ENCODE data around the gene ASB2.

Gene ASB2

GRCh38 chr14:93945070-93945399 is 31.3 kb downstream of the ASB2 start:
- FAIRE-seq = no peak

GRCh38 chr14:93944348-93945069 is 31.9 kb downstream of the ASB2 start:
- no peak for FAIRE-seq

- no peak for FAIRE-seq
These were observed 32.4 kb downstream of the ASB2 start for GRCh38 chr14:93943930-93944329.

DNA sequence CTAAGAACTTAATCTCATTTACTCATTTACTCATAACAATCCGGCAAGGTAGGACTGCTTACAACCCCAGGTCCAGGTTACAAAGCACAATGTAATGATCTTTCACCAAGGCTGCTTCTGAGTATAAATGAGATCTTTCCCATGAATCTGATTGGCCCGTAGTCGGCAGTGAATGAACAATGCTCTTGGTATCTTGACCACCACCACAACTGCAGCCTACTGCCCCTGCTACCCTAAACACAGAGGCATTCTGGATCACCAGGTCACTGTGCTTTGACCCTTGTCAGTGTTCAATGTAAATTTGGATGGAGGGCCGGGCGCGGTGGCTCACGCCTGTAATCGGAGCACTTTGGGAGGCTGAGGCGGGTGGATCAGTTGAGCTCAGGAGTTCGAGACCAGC is 33.3 kb downstream of the ASB2 start:
- FAIRE-seq = no peak

DNA sequence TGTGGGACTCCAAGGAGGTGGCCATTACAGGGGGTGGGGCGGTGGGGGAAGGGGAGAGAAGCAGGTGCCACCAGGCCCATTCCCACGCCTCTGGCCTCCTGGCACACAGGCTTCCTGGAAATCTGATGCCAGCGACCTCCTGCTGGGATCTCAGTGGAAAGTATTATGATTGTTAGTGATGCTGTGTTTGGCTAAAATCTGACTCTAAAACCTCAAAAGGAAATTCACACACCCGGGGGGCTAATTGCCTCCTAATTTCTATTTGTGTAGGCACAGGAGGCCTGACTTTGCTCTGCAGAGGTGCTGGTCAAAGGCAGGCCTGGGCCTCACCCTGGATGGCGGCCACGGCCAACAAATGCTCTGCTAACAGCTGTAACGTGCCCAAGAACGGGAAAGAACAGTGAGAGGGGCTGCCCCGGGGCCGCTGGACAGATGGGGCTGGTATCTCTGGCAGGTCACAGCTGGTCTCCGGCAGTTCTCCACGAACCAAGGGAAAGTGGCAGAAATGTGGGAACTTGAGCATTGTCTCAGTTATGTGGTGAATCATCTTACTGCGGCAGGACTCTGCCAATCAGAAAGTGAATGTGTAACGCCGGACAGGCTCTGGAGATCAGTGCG is 35.0 kb downstream of the ASB2 start:
- no peak for FAIRE-seq

DNA sequence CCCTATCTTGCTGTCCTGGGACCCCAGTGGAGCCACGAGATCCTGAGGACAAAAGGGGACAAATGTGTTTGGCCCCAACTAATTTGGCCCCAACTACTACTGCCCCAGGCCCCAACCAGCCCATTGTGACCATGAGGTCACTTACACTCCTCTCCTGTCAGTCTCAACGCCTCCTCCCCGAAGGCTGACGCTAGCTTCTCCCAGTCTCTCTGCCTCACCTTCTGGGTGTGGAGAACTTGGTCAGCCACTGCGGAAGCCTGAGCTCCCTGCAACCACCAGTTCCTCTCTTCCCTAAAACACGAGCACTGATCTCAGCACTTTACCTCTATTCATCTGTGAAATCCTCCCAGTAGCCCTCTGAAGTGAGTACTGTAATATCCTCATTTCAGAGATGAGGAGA is 35.9 kb downstream of the ASB2 start:
- no peak for FAIRE-seq

- FAIRE-seq = no peak
These were observed 36.8 kb downstream of the ASB2 start for GRCh38 chr14:93939304-93940229.

DNA sequence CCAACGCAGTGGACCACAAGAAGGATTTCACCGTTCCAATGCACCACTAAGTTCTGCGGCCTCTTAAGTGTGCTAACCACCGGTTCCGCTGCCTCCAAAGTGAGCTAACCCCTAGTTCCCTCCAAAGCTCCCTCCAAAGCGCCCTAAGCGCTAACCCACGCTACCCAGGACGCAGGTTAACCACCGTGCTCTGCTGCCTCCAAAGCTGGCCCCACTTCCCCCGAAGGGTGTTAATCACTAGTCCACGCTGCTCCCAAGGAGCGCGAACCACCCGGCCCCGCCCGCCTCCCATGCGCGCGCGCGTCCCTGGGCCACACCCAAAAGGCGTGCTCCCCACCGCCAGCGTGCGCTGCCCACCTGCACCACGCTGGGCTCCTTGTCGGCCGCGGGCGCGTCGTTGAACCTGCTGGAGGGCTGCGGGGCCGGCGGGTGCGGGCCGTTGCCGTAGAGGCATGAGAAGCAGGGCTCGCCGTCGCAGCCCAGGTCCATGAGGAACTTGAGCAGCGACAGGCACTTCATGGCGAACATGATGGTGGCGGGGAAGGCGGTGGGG is 37.5 kb downstream of the ASB2 start:
- FAIRE-seq = no peak

GRCh38 chr14:93937519-93937918 is 38.9 kb downstream of the ASB2 start:
- no peak for FAIRE-seq

- FAIRE-seq = no peak
These were observed 39.4 kb downstream of the ASB2 start for GRCh38 chr14:93936926-93937325.

- FAIRE-seq = no peak
These were observed 40.1 kb downstream of the ASB2 start for GRCh38 chr14:93936245-93936644.

DNA sequence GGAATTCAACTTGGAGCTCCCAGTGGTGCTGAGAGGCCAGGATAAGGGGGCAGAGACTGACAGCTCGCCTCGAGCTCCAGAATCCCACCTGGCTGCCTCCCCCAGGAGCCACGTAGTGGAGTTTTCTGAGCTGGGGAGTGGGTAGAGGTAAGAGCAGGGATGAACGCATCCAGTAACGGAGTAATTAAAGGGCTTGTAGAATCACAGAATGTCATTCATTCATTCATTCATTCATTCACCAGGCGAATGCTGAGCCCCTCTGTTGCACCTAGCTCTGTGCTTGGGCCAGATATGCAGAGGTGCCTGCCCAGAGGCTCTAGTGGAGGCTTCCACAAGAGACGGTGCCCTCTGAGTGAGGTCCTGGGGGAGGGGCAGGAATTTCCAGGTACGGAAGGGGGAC is 41.2 kb downstream of the ASB2 start:
- FAIRE-seq = no peak

DNA sequence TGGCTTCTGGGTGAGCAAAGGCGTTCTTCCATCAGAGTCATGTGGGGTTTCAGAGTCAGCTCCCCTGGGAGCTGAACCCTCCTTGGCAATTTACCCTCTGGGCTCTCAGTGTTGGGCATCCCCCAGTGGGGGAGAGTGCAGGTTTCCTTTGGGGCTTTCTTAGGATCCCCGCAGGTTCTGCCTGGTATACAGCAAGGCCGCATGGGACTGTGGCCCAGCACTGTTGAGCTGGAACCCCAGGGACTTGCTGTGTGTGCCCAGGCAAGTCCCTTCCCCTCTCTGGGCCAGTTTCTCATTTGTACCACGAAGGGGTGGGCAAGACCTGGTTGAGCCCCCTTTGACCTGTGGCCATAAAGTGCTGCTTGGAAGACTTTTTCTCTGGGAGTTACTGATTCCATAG is 43.7 kb downstream of the ASB2 start:
- FAIRE-seq = no peak

DNA sequence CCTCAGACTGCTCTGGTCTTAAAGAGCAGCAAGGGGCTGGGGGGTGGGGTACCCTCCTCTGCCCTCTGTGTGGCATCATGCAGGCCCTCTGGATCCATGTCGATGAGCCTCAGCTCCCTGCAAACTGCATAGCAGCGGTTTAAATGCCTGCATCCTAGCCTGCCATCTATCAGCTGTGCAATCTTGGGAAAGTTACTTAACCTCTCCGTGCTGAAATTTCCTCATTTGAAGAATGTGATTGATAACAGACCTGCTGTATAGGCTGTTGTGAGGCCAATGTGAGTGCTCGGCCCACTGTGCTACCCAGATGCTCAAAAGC is 45.4 kb downstream of the ASB2 start:
- no peak for FAIRE-seq

GRCh38 chr14:93930296-93930988 is 45.9 kb downstream of the ASB2 start:
- FAIRE-seq = no peak

DNA sequence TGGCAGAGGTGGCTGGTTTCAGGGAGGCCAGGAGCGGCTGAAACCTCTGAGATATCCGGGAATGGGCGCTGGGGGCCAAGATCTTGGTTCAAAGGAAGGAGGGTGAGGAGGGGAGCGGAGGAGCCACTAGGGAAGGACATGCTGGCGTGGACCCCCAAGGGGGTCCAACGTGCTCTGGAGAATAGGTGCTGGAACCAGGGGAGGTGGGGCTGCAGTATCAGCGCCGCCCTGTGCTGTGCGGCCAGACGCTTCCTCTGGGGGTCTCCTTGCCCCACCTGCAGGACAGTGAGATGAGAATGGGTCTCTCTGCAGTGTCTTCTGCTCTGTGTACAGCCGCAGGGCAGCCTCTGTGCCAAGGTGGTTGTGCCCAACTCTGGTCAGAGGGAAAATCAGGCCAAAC is 46.7 kb downstream of the ASB2 start:
- FAIRE-seq = no peak

GRCh38 chr14:93929048-93929535 is 47.3 kb downstream of the ASB2 start:
- FAIRE-seq = no peak

- FAIRE-seq = no peak
These were observed 48.0 kb downstream of the ASB2 start for GRCh38 chr14:93928184-93929047.

GRCh38 chr14:93927800-93928145 is 48.6 kb downstream of the ASB2 start:
- no peak for FAIRE-seq

DNA sequence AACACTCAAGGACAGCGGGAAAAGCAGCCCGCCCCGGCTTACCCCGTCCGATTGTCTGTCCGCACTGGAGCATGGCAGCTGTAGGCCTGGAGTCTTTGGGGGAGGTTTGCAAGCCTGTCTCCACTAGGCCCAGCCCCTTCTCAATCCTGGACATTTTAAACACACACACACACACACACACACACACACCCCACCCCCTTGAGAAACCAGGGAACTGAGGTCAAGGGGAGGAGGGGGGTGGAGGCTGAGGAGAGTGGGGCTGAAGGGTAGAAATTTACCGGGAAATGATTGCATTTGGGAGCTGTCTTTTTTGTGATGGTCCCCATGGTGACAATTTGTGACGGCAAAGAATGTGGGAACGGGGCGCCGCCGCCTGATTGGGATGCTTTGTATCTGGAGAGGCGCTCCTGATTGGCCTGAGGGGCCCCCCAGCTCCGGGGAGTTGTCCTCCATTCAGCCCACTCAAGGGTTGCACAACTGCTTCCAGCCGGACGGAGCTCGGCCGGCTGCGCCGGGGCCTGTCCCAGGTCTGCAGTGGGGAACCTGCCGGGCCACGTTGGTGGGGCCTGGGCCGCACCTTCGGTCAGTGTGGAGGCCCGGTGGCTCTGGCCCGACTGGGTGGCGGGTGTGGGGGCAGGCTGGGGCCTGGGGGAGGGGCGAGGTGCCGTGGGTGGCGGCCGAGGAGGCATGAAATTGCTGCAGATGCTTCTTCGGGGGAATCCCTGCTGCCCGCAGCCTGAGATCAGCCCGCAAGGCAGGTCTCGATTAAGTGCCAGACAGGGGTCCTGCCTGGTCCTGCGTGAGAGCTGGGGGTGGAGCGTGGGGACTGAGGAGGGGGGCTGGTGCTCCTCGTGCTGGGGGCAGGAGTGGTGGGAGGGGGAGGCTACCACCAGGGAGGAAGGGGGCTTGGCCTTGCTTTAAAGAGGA is 49.2 kb downstream of the ASB2 start, which contains the start of gene FAM181A:
Gene FAM181A (plus strand): TSS at position 472 of the 927 bp plus-strand sequence. CDS start 942 bp downstream, outside the sequence.
- no peak for FAIRE-seq
